ENCODE results near the gene RHO.

DNA sequence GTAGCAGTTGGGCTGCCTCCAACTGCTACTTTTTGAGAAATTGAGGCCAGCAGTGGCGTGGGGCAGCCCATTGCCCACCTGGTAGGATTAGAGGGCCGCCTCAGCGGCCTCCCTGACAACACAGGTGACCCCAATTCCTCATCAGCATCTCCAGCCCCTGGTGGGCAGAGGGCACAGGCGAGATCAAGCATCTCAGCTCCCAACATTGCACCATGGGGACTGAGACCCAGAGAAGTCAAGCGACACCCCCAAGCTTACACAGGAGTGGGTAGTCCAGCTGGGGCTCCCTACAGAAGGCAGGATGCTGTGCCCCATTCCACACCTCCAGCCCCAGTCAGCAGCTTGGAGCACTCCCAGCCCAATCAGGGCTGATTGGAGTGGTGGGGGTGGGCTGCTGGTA, 14.3 kb downstream of the RHO start:
- TF ChIP-seq JUN (IDR thresholded peaks at IDR 0.05; ENCODE audit: borderline replicate concordance, insufficient read depth, insufficient read length, low read depth), result no peak
- TF ChIP-seq, protein P1, sequence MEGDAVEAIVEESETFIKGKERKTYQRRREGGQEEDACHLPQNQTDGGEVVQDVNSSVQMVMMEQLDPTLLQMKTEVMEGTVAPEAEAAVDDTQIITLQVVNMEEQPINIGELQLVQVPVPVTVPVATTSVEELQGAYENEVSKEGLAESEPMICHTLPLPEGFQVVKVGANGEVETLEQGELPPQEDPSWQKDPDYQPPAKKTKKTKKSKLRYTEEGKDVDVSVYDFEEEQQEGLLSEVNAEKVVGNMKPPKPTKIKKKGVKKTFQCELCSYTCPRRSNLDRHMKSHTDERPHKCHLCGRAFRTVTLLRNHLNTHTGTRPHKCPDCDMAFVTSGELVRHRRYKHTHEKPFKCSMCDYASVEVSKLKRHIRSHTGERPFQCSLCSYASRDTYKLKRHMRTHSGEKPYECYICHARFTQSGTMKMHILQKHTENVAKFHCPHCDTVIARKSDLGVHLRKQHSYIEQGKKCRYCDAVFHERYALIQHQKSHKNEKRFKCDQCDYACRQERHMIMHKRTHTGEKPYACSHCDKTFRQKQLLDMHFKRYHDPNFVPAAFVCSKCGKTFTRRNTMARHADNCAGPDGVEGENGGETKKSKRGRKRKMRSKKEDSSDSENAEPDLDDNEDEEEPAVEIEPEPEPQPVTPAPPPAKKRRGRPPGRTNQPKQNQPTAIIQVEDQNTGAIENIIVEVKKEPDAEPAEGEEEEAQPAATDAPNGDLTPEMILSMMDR (IDR thresholded peaks at IDR 0.05; ENCODE audit: extremely low read depth in 1 of 2, insufficient read depth in 1 of 2, low read depth in 1 of 2, low read length in 2 of 2), result no peak
- no peak for TF ChIP-seq POLR2A (IDR thresholded peaks at IDR 0.05; ENCODE audit: low read depth, low read length)
- no peak for TF ChIP-seq FOS (IDR thresholded peaks at IDR 0.05; ENCODE audit: borderline replicate concordance, insufficient read depth, low read length)

Measured in endothelial cell of umbilical vein (primary cell).